Activated CD8-positive, alpha-beta memory T cell treated with anti-CD3 and anti-CD28 coated beads, Interleukin-2, amount 50 U/mL, for 1 hour (primary cell): Measurements from ENCODE around the gene SALL3.

Experiments
- DNase-seq: peaks from one replicate; pipeline ENCODE4 v3.0.0-alpha.2; 2020; ENCODE audit errors: extremely low read depth

SALL3 gene

GRCh38 chr18:78965917-78966792 is 13.5 kb upstream of the SALL3 start:
- DNase-seq = no peak

GRCh38 chr18:78966793-78967106 is 12.9 kb upstream of the SALL3 start:
- no peak for DNase-seq

- no peak for DNase-seq
Measured at GRCh38 chr18:78967692-78968091, 11.9 kb upstream of the SALL3 start.

GRCh38 chr18:78969574-78970315 is 9.9 kb upstream of the SALL3 start:
- DNase-seq = no peak

GRCh38 chr18:78970774-78971333 is 8.8 kb upstream of the SALL3 start:
- DNase-seq = no peak

GRCh38 chr18:78971511-78972245 is 7.9 kb upstream of the SALL3 start:
- no peak for DNase-seq

DNA sequence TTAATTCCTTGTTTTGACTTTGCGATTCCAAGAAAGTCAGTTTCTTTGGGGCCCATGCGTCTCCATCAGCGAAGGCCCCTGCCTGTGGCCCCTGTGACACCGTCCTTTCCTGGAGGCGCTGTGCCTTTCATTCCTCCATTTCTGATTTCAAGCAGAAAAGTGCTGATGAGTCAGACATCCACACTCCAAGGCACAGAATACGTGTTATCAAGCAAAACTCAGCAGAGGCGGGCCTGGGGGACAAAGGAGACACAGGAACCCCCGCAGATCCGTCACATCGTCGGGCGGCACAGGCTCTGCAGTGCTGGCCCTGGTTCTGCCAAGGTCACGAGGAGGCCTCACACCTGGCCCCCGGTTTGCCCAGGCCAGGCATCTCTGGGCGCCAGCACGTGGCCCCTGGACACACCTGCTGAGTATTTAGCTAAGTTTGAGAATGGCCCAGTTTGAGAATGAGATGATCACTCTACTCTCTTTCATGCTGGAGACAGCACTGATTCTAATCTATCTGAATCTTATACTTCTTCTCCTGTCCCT is 7.2 kb upstream of the SALL3 start:
- no peak for DNase-seq

DNA sequence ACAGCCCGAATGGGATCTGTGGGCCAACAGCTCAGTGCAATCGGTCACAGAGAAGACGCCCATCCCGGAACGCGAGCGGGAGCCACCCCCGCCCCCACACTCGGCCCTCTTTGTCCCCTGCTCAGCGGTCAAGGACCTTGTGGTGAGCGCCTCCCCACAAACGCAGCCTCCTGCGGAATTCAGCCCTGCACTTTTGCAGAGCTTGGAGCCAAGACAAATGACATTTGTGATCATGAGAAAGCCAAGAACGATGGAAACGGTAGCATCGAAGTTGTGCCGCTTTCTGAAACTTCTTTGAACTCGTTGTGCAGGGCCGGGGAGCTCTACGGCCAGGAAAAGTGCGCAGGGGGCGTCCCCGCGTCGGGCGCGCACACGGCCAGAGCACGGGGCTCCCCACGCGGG is 6.7 kb upstream of the SALL3 start:
- DNase-seq = no peak

- no peak for DNase-seq
Measured at GRCh38 chr18:78973357-78974083, 6.1 kb upstream of the SALL3 start.

- DNase-seq = no peak
Measured at GRCh38 chr18:78974115-78974761, 5.4 kb upstream of the SALL3 start.

- no peak for DNase-seq
Measured at GRCh38 chr18:78975292-78975691, 4.3 kb upstream of the SALL3 start.

DNA sequence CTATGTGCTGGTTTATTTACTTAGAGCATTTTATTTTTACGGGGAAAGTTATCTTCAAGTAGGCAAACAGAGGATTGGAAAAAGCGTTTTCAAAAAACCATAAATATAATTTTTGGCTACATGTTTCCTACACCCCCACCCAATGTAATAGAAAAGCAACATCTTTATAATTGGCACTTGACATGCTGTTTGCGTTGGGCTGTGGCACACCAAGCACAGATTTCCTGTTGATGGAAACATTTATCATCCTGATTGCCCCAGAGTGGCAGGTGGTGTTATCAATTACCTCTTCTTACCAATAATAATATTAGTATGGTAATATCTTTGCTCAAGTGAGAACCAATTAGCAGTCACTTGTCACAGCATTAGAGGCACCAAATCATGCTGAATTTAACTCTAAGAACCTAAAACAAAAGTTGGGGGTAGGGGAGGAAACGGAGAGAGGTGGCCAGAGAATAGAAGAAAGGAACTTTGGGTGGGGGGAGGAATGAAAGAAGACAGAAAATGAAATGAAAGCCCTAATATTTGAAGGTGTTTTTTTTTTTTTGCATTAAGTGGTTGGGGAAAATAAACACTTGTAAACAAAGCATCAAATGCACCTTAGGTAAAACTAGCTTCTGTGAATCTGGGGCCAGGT is 3.8 kb upstream of the SALL3 start:
- DNase-seq = no peak

- DNase-seq = no peak
Measured at GRCh38 chr18:78976765-78977636, 2.6 kb upstream of the SALL3 start.

- DNase-seq = no peak
Measured at GRCh38 chr18:78977637-78978348, 1.8 kb upstream of the SALL3 start.

- no peak for DNase-seq
Measured at GRCh38 chr18:78978349-78979055, 1.1 kb upstream of the SALL3 start.

DNA sequence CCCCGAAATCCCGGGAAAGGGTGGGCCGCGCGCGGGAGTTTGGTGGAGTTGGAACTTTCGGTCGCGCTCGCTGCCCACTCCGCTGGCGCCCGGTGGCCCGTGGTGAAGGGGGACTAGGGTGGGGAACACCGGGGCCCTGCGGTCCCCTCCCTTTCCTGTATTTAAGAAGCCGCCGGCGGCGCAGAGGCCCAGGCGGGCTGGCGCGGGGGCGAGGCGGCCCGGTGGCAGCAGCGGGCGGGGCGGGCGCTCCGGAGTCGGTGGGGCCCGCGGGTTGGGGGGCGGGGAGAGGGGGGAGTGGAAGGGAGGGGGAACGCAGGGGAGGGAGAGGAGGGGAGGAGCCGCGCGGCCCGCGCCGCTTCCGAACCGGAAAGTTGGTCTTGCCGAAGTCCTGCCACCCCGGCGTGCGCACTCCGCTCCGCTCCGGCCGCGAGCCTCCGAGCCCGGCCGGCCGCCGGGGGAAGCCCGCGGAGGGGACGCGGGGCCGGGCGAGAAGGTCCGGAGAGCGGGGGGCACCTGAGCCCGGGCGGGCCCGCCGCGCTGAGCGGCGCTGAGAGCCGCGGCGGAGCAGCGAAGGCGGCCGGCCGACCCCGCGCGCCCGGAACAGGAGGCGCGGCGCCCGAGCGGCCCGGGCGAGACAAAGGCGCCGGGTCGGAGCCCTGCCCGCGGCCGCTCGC is 425 bp upstream of the SALL3 start:
- DNase-seq = no peak

DNA sequence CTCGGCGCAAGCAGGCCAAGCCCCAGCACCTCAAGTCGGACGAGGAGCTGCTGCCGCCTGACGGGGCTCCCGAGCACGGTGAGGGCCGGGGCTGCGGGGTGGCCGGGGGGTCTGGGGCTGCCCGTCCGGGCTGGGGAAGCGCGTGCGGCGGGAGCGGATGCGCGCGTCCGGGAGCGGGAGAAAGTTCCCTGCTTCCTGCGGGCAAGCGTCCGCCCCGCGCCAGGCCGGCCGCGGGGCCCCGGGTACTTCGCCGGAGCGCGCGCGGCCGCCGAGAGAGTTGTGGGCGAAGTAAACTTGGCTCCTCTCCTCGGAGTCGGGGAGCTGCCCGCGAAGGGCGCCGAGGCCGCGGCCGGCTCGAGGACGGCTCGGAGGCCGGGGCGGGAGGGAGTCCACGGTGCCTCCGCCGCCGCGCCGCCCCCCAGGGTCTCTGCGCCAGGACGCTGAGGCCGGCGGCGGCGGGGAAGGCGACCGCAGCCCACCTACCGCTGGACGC is 707 bp downstream of the SALL3 start:
- DNase-seq = no peak
